H1 (cell line): ENCODE measurements around the gene RNF114. TPM values are rescaled to one million over a fixed set of nuclear protein-coding genes. Genes with fewer than 3 reads are reported as not detected.

Source experiments
- RAD21 ChIP-seq, 2 experiments: IDR thresholded peaks in 1 of 2; conservative IDR thresholded peaks in 1 of 2; 2 replicates each; pipeline ENCODE4 v1.6.1; 2011; ENCODE audit warnings: low read depth in 2 of 2, low read length in 2 of 2, improper control_type of control experiment in 1 of 2, inconsistent platforms in 1 of 2, mild to moderate bottlenecking in 1 of 2, moderate library complexity in 1 of 2
- polyA plus RNA-seq, 7 experiments: library from polyadenylated mRNA; depleted of rRNA in 3 of 7; stranded (reverse) in 5 of 7; unstranded in 2 of 7; fragments of >200 nt in 5 of 7; fragments of 200-250 nt in 2 of 7; gene quantifications; 1 replicate in 5 of 7; 2 replicates in 1 of 7; 4 replicates in 1 of 7; pipeline versions ENCODE4 v1.2.1 to v1.2.3, GENCODE V29; 2011 to 2013; ENCODE audit warnings: missing spikeins in 2 of 7, mixed read lengths in 2 of 7
- total RNA-seq: library from RNA; stranded (reverse); fragmentation: NEBNext Ultra II Directional; extraction: Animal tissue kit (Norgen Biotek cat#: 25700); gene quantifications from 2 replicates; pipeline ENCODE4 v1.2.1, GENCODE V29; 2021

The RNF114 gene
- total and polyA plus RNA-seq, 2 of the 8 experiments (the other 6 are each of a cell fraction or from before 2014, with no cell fraction given) = 81.7 to 89.9 TPM

DNA sequence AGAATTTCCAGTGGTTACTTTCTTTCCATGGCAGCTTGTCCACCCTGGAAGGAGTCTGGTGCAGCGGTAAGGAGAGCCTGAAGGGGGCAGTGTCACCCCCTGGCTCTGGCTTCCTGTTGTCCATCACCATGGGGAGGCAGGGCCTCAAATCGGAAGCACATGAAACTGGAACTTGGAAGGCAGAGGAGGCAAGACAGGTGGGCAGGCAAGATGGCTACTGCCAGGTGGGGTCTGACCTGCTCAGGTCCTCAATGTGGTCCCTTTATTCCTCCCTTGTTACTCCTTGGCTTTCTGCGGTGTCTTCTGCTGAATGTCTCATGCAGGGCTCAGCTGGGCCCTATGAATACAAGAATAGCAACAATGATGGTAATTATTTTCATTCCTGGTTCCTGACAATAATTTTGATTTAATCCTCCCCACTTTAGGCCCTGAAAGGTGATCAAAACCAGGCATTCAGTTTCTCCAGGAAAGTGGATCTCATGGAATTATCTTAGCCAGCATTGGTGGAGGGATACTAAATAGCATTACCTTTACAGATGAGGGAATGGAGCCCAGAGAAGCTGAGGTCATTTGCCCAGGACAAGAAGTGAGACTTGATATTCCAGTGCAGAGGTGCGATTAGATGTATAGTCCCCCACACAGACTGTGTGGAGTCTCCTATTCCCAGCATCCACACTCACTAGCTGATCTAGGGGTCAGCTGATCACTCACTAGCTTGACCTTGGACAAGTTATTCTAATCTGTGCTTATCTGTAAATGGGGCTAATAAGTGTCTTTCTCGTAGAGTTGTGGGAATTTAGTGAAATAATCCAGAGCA lies 29.0 kb downstream of the RNF114 start (continued):
- TF ChIP-seq RAD21 (IDR thresholded peaks at IDR 0.05 in 1 of 2, conservative IDR thresholded peaks at IDR 0.05 in 1 of 2; ENCODE audit: low read depth in 2 of 2, low read length in 2 of 2) = peak; percentile 48 to 66
